DOHH2 (cell line): Measurements from ENCODE around the gene NEU1.

Experiments
- CTCF ChIP-seq: fragments of 200-600 bp; sonication (generic); IDR thresholded peaks from one replicate; pipeline ENCODE4 v1.5.1; 2014; ENCODE audit warnings: antibody characterized with exemption, mild to moderate bottlenecking, low read depth, low read length; ENCODE audit not compliant: poor library complexity, severe bottlenecking
- EZH2phosphoT487 ChIP-seq: fragments of 200-600 bp; sonication (generic); IDR thresholded peaks from 2 replicates; pipeline ENCODE4 v1.6.1; 2017; ENCODE audit warnings: borderline replicate concordance, mild to moderate bottlenecking, antibody characterized with exemption, low read length, moderate library complexity, mixed read lengths

GRCh38 chr6:31886541-31886991 lies 23.9 kb upstream of the NEU1 start:
- TF ChIP-seq CTCF (no peak), EZH2phosphoT487 (no peak)
